ENCODE data around the gene TBCB.
"Not testable (repeated sequence)": the region's sequence is repeated elsewhere in the genome, so short reads cannot be mapped to it uniquely, and the experiment has no call there.

TBCB gene, protein sequence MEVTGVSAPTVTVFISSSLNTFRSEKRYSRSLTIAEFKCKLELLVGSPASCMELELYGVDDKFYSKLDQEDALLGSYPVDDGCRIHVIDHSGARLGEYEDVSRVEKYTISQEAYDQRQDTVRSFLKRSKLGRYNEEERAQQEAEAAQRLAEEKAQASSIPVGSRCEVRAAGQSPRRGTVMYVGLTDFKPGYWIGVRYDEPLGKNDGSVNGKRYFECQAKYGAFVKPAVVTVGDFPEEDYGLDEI

GRCh38 chr19:36115453-36116343, at the start of gene TBCB:
Gene TBCB (plus strand): TSS chr19:36115468. CDS start chr19:36115561, 93 bp downstream.
- no peak for DNase-seq

- no peak for DNase-seq
These were observed 47.6 kb upstream of the TBCB start for GRCh38 chr19:36067681-36068080.

- DNase-seq, result not testable (repeated sequence)
These were observed 46.3 kb upstream of the TBCB start for GRCh38 chr19:36068810-36069499.

DNA sequence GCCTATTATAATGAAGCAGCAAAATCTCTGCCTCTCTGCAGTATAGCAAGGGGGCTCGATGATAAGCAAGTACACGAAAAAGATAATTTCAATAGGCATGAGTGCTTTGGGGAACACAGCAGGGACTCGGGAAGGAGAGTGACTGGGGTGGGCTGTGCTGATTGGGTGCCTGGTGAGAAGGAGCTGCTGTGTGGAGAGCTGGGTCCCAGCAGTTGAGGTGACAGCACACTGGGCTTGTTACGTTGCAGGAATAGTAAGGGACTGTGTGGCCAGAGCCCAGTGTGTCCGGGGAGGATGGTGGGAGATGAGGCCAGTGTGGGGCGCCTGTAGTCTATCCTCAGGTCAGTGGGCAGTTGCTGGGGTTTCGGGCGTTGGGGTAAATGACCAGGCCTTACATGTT, 43.2 kb upstream of the TBCB start:
- no peak for DNase-seq

DNA sequence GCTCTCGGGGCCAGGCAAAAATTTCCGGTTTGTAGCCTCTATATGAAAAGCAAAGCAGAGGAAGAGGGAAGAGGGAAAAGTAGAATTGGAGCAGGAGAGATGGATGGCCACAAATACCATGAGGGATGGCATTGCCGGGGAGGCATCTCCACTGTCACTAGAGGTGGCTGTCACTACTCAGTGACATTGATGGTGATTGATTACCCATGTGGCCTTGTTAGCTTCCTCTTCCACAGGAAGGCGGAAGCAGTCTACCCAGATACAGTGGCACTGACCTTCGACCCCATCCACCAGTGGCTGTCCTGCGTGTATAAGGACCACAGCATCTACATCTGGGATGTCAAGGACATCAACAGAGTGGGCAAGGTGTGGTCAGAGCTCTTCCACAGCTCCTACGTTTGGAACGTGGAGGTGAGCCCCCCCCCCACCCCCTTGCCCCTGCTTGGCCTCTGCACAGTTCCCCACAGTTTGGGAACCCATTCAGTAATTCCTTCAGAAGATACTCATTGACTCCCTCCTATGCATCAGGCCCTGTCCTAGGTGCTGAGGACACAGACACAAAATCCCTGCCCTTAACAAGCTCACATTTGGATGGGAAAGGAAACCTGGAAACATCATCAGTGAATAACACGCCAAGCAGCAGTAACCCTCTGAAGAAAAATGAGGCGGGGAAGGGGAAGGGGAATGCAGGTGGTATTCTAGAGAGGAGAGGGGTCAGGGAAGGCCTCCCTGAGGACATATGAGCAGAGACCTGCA, 42.0 kb upstream of the TBCB start:
- no peak for DNase-seq

DNA sequence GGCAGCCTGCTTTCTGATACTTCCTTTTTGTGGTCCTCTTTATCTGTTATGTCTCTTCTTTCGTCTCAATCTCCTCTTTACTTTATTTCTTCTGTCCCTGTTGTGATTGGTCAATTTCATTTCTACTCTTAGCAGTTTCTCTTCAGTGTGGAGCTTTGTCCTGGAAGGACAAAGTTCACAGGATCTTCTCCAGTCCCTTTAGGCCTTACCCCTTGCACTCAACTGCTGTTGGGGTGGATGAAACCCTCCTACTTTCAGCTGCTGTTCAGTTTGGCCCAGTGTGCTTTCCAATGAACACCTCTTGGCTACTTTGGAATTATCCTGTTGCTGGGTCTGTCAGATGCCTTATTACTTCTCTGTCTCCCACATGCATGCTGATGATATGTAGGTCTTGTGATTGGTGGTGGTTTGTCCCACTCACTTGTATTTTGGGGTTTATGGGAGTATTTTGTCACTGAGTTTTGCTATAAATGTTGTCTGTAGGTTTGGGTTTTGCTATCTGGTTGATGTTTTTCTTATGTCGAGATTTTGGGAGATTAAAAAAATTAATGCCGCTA, 35.8 kb upstream of the TBCB start:
- DNase-seq, result no peak

DNA sequence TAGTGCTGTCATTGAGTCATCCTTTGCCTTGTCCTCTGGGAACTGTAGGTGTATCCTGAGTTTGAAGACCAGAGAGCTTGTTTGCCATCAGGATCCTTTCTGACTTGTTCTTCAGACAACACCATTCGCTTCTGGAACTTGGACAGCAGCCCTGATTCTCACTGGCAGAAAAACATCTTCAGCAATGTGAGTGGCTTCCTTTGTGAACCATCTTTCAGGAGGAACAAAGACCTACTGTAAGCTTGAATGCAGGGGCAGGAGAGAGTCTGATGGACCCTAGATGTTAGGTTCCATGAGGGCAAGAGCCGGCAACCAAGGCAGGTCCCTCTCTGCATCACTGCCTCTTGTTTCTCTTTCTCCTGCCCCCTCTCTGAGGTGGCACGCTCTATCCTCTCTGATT, 33.9 kb upstream of the TBCB start:
- DNase-seq, result no peak

- DNase-seq, result no peak
These were observed 33.4 kb upstream of the TBCB start for GRCh38 chr19:36081894-36082293.

DNA sequence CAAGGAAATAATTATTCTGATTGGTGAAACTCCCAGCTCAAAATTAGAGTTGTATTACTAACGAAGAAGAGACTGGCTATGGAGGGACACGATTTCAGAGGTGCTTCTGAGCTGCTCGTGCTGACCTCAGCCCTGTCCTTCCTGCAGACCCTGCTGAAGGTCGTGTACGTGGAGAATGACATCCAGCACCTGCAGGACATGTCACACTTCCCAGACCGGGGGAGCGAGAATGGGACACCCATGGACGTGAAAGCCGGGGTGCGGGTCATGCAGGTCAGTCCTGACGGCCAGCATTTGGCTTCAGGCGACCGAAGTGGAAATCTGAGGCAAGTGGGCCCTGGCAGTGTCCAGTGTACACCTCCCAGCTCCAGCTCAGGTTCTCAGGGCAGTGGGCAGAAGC, 32.4 kb upstream of the TBCB start:
- DNase-seq, result no peak

GRCh38 chr19:36084231-36085009, 30.8 kb upstream of the TBCB start:
- DNase-seq, result no peak

DNA sequence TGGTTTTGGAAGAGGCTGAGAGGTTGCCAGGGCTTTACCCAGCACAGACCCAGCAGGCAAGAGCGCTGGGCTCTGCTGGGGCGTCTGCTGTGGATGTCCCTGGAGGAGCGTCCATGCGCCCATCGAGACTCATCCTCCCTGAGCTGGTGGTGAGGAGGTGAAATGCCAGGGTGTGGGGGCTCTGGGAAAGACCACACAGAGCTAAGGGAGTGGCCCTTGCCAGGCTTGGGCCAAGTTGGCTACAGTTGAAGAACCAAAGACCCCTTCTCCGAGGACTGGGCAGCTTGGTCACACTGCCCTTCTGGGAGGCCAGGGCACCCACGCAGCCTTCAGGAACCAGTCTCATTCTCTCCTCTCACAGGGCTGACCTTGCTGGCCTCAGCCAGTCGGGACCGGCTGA, 28.9 kb upstream of the TBCB start:
- DNase-seq, result no peak

- DNase-seq, result no peak
These were observed 25.4 kb upstream of the TBCB start for GRCh38 chr19:36089847-36090246.

DNA sequence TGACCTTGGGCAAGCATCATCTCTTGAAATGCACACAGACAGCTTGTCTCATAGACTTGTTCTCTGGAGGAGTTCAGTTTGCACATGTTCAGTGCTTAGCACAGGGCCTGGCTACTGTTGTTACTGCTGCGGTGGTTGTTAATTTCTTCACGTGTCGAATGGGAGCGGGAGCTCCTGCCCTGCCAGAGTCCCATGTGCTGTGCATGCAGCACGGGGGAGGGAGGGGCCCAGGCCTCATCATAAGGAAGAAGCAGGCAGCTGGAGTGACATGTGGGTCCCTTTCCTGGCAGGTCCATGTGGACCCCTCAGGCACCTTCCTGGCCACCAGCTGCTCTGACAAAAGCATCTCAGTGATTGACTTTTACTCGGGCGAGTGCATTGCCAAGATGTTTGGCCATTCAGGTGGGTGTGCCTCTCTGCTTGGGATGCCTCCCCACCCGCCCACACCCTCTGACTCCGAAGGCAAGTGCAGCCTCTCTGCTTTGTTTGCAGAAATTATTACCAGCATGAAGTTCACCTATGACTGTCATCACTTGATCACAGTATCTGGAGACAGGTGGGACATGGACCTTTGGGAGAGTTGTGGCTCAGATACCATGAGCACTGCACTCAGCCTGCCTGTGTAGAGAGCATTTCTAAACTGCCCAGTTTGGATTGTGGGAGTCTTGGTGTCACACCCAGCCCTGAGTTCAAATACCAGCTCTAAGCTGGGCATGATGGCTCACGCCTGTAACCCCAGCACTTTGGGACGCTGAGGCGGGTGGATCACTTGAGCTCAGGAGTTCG, 24.2 kb upstream of the TBCB start:
- no peak for DNase-seq

GRCh38 chr19:36092566-36092965, 22.7 kb upstream of the TBCB start:
- DNase-seq, result no peak

GRCh38 chr19:36093146-36093662, 22.1 kb upstream of the TBCB start:
- no peak for DNase-seq

DNA sequence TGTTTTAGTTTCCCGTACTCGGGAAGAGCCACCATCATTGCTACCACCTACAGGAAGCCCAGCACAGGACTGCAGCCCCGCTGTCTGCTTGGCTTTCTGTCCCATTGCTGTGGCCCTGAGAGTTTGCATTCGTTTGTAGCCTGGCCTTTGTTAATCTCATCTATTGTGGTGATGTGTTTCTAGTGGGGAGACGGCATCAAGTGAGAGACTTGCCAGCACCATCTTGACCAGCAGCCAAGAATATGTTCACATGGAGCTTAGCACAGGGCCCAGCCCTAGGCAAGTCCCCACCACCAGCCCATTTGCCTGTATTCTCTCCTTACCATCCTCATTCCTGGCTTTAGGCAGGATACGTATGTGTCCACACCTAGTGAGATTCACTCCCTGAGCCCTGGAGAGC, 21.6 kb upstream of the TBCB start:
- DNase-seq, result no peak

DNA sequence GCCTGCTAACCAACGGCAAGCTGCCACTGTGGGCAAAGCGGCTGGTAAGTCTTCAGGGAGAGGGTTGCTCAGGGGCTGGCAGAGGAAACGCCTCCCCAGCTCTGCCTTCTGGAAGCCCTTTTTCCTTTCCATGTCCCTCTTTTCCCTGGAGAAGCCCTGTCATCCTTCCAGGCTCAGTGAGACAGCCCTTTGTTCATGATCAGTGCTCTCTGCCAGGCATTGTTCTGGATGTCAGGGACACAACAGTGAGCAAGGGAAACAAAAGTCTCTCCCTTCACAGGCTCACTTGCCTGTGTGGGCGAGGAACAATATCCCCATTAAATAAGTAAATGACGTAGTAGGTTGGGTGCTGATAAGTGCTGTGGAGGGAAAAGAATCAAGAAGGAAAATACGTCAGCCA, 18.2 kb upstream of the TBCB start:
- no peak for DNase-seq

- no peak for DNase-seq
These were observed 16.0 kb upstream of the TBCB start for GRCh38 chr19:36099166-36099785.

GRCh38 chr19:36100476-36100875, 14.8 kb upstream of the TBCB start:
- DNase-seq, result no peak
